Endothelial cell of umbilical vein (primary cell): ENCODE results near the gene OR2H1. TPM values are rescaled to one million over a fixed set of nuclear protein-coding genes. Genes with fewer than 3 reads are reported as not detected.

Experiments
- BruUV-seq: library from RNA; stranded (reverse); fragments of 400-500 nt; replicated peaks from 2 replicates; lab custom pipeline; 2021; lab: Mats Ljungman, UMichigan
- CTCF ChIA-PET: fragments of 300-600, 350-600 bp; sonication (Branson Sonifier 250); formaldehyde crosslinking; loops from one replicate; lab custom pipeline; 2021; ENCODE audit warnings: antibody characterized with exemption, inconsistent platforms; lab: Charles Lee
- POLR2A ChIA-PET: fragments of 300-600, 350-600 bp; sonication (Branson Sonifier 250); formaldehyde crosslinking; loops from one replicate; lab custom pipeline; 2021; ENCODE audit warnings: antibody characterized with exemption, inconsistent platforms; lab: Charles Lee
- DNase-seq: peaks from one replicate; pipeline ENCODE4 v3.0.0-alpha.2; 2011; ENCODE audit warnings: low read depth, low spot score
- FAIRE-seq: peaks from 2 replicates; lab custom pipeline; 2011; peaks lifted over from hg19 to GRCh38; lab: Jason Lieb, UNC
- H2AFZ ChIP-seq: 2 replicates; pipeline ENCODE4 v1.6.0; 2012; ENCODE audit warnings: low read depth, low read length, control low read depth, inconsistent platforms
- H3K27ac ChIP-seq: 2 replicates; pipeline ENCODE4 v1.5.1; 2011; ENCODE audit warnings: low read depth, mild to moderate bottlenecking, control low read depth, low read length, moderate library complexity; ENCODE audit not compliant: insufficient read depth
- H3K27me3 ChIP-seq, 2 experiments: 2 replicates each; pipeline versions ENCODE4 v1.6.0 to v1.6.1; 2011; ENCODE audit warnings: low read length in 2 of 2, mixed read lengths in 1 of 2; ENCODE audit not compliant: control insufficient read depth in 2 of 2, insufficient read depth in 2 of 2
- H3K36me3 ChIP-seq, 2 experiments: 2 replicates in 1 of 2; 3 replicates in 1 of 2; pipeline ENCODE4 v1.5.1; 2011; ENCODE audit warnings: low read length in 2 of 2, mild to moderate bottlenecking in 1 of 2, moderate library complexity in 1 of 2; ENCODE audit not compliant: control insufficient read depth in 2 of 2, insufficient read depth in 2 of 2; ENCODE audit errors: extremely low read depth in 1 of 2
- H3K4me1 ChIP-seq: 3 replicates; pipeline ENCODE4 v1.5.1; 2011; ENCODE audit warnings: mild to moderate bottlenecking, low read length; ENCODE audit not compliant: control insufficient read depth, insufficient read depth; ENCODE audit errors: extremely low read depth
- H3K4me2 ChIP-seq: 2 replicates; pipeline ENCODE4 v1.6.1; 2011; ENCODE audit warnings: low read length, control low read depth, mixed read lengths; ENCODE audit not compliant: insufficient read depth
- H3K4me3 ChIP-seq, 3 experiments: fragments of 200-600 bp in 1 of 3; sonication (generic), shearing (Covaris generic) in 1 of 3; replicated peaks in 1 of 3; 2 replicates each; pipeline ENCODE4 v1.5.1; 2011 to 2016; ENCODE audit warnings: control low read depth in 3 of 3, low read length in 3 of 3, mild to moderate bottlenecking in 2 of 3, inconsistent platforms in 1 of 3, low read depth in 1 of 3, moderate library complexity in 1 of 3; ENCODE audit not compliant: insufficient read depth in 1 of 3
- H3K79me2 ChIP-seq: 2 replicates; pipeline ENCODE4 v1.6.0; 2012; ENCODE audit warnings: low read length, inconsistent platforms; ENCODE audit not compliant: control insufficient read depth, insufficient read depth
- H3K9ac ChIP-seq: replicated peaks from 2 replicates; pipeline ENCODE3; 2011; ENCODE audit warnings: low read length, control low read depth; ENCODE audit not compliant: insufficient read depth; ENCODE audit errors: extremely low read depth
- H3K9me1 ChIP-seq: replicated peaks from 3 replicates; pipeline ENCODE4 v1.6.0; 2011; ENCODE audit warnings: mild to moderate bottlenecking, low read length; ENCODE audit not compliant: control insufficient read depth, insufficient read depth; ENCODE audit errors: extremely low read depth
- H3K9me3 ChIP-seq: replicated peaks from 2 replicates; pipeline ENCODE4 v1.5.1; 2012; ENCODE audit warnings: low read length, inconsistent platforms; ENCODE audit not compliant: control insufficient read depth, insufficient read depth
- H4K20me1 ChIP-seq: replicated peaks from 2 replicates; pipeline ENCODE3; 2011; ENCODE audit warnings: mild to moderate bottlenecking, low read length; ENCODE audit not compliant: control insufficient read depth, insufficient read depth; ENCODE audit errors: extremely low read depth
- CTCF ChIP-seq, 2 donors: IDR thresholded peaks; 1 replicate in 1 of 2; 2 replicates in 1 of 2; pipeline ENCODE4 v1.5.1; 2011; ENCODE audit warnings: low read length in 2 of 2, mild to moderate bottlenecking in 2 of 2, moderate library complexity in 2 of 2, control low read depth in 1 of 2, inconsistent platforms in 1 of 2, low read depth in 1 of 2; ENCODE audit not compliant: insufficient read depth in 1 of 2; ENCODE audit errors: extremely low read depth in 1 of 2
- EZH2 ChIP-seq: IDR thresholded peaks from 2 replicates; pipeline ENCODE4 v1.6.1; 2012; ENCODE audit warnings: borderline replicate concordance, low read depth, mild to moderate bottlenecking, moderate library complexity, low read length, inconsistent platforms; ENCODE audit not compliant: severe bottlenecking
- FOS ChIP-seq: IDR thresholded peaks from 2 replicates; pipeline ENCODE4 v1.6.1; 2011; ENCODE audit warnings: mild to moderate bottlenecking, low read length, moderate library complexity, borderline replicate concordance; ENCODE audit not compliant: insufficient read depth
- GATA2 ChIP-seq: IDR thresholded peaks from 2 replicates; pipeline ENCODE4 v1.7.0; 2011; ENCODE audit warnings: low read depth, mild to moderate bottlenecking, moderate library complexity, mixed read lengths, low read length; ENCODE audit not compliant: insufficient read length, insufficient read depth
- JUN ChIP-seq: IDR thresholded peaks from 2 replicates; pipeline ENCODE4 v1.6.1; 2011; ENCODE audit warnings: borderline replicate concordance, low read depth; ENCODE audit not compliant: insufficient read length, insufficient read depth
- MAX ChIP-seq: IDR thresholded peaks from 2 replicates; pipeline ENCODE4 v1.6.1; 2011; ENCODE audit not compliant: insufficient read depth, insufficient read length
- MYC ChIP-seq: IDR thresholded peaks from one replicate; pipeline ENCODE4 v1.6.1; 2011; ENCODE audit warnings: mild to moderate bottlenecking, low read depth, low read length
- POLR2A ChIP-seq: IDR thresholded peaks from 2 replicates; pipeline ENCODE4 v1.6.1; 2012; ENCODE audit warnings: low read depth, mild to moderate bottlenecking, control low read depth, low read length
- POLR2AphosphoS5 ChIP-seq: IDR thresholded peaks from 2 replicates; pipeline ENCODE4 v1.6.1; 2012; ENCODE audit warnings: low read depth, mild to moderate bottlenecking, control low read depth, low read length, moderate library complexity; ENCODE audit not compliant: insufficient read depth
- dilution Hi-C: fragments of 300-500 bp; cut with MboI; formaldehyde crosslinking; loops from one replicate; pipeline ENCODE4 v1.15.0; 2019; ENCODE audit warnings: low sequenced_read_pairs; ENCODE audit not compliant: extremely low pct_ligation_motif_present
- intact Hi-C: fragments of 100-400 bp; cut with micrococcal nuclease; formaldehyde crosslinking; loops from one replicate; pipeline ENCODE4 v1.10.0; 2022
- polyA plus RNA-seq, 4 experiments: library from polyadenylated mRNA; depleted of rRNA in 3 of 4; stranded (reverse) in 3 of 4; unstranded in 1 of 4; fragments of >200 nt; gene quantifications; 2 replicates each; pipeline versions ENCODE4 v1.2.1 to v1.2.3, GENCODE V29; 2011 to 2012; ENCODE audit warnings: missing spikeins in 1 of 4
- total RNA-seq: library from RNA; stranded (reverse); gene quantifications from 2 replicates; pipeline ENCODE4 v1.2.3, GENCODE V29; 2021

OR2H1 gene
- total and polyA plus RNA-seq, 2 donors (not counting 3 experiments of a cell fraction or from before 2014, with no cell fraction given): not detected

DNA sequence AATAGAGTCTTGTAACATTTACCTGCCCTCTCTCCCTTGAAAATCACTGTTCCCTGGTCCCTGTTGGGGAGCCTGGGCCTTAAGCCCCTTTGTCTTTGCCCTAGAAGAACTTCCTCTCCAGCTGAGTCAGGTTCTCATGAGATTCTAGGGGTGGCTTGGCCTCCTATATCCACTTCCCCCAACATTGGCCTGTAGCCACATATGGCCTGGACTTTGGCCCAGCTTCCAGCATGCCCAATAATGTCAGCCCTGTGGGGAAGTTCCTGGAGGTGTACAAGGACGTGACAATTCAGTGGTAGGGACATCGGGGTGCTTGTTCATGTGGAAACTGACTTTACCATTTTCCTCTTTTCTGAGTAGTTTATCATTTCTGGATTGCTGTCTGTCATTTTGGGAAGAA, 48.0 kb downstream of the OR2H1 start:
- Histone ChIP-seq H3K4me3 (no peak overlapping the region), H3K27ac (no peak overlapping the region), H3K9me3 (no peaks in the 10 kb centered on the region), H3K79me2 (no peaks in the 10 kb centered on the region), H2AFZ (no peak overlapping the region), H3K9me1 (no peaks in the 10 kb centered on the region), H4K20me1 (no peaks in the 10 kb centered on the region), H3K4me1 (no peaks in the 10 kb centered on the region), H3K27me3 (no peaks in the 10 kb centered on the region), H3K36me3 (no peaks in the 10 kb centered on the region), H3K4me2 (no peak overlapping the region), H3K9ac (no peak overlapping the region)
- CTCF ChIA-PET: no interaction called here
- FAIRE-seq (no peak), DNase-seq (no peak)
- BruUV-seq: no TSS peak
- POLR2A ChIA-PET: no interaction called here
- TF ChIP-seq MYC: no peak
- TF ChIP-seq EZH2: no peak
- TF ChIP-seq MAX: no peak
- TF ChIP-seq FOS: no peak
- TF ChIP-seq POLR2A: no peak
- no peak for TF ChIP-seq POLR2AphosphoS5
- TF ChIP-seq CTCF (IDR thresholded peaks at IDR 0.05; ENCODE audit: extremely low read depth in 1 of 2, insufficient read depth in 1 of 2, low read depth in 1 of 2, low read length in 2 of 2): no peak
- no peak for TF ChIP-seq GATA2
- TF ChIP-seq JUN: no peak
- intact Hi-C loops: no loop called here
- dilution Hi-C loops: no loop called here
